OCI-M2 (cell line): Measurements from ENCODE around the gene COL1A1.

ENCODE experiments used
- DNase-seq: peaks from one replicate; lab custom pipeline; 2025; ENCODE audit not compliant: unreplicated experiment; lab: John Stamatoyannopoulos, UW

Gene COL1A1

DNA sequence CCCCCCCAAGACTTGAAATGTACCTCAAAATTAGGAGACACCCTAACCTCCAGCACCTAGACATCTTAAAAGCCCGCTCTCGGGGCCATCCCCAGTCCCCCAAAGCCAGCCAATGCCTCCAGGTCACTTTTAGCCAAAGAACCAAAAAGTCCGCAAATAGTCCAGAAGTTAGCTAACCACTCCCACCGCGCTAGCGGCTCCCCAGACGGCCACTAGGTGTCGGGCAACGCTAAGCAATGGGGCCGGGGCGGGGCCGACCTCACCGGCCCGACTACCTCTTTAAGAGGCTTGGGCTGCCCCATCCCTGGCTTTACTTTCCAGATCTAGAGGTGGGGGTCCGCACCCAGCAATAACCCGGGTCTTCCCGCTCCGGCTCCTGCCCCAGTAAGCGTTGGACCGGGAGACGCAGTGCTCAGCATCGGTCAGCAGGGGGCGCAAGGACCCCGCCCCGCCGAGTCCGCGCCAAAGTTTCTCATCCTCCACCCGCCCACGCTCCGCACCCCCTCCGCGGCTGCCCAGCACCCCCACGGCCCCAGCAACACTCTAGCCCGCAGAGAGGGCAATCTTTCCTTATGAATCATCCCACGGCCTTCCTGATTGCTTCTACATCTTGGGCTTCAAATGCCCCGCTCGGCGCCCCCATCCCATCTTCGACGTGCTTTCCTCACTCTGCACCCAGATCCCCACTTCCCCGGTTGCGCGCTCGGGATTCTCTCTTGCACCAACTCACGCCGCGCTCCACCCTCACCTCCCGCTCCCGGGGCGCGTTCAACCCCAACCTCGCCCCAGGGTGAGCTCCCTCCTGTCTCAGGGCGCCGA, 765 bp downstream of the COL1A1 start:
- DNase-seq, result no peak

- DNase-seq, result no peak
Observed at GRCh38 chr17:50199803-50200456, 1.5 kb downstream of the COL1A1 start.

- DNase-seq, result no peak
Observed at GRCh38 chr17:50199211-50199802, 2.1 kb downstream of the COL1A1 start.

GRCh38 chr17:50198026-50198669, 3.3 kb downstream of the COL1A1 start:
- no peak for DNase-seq

DNA sequence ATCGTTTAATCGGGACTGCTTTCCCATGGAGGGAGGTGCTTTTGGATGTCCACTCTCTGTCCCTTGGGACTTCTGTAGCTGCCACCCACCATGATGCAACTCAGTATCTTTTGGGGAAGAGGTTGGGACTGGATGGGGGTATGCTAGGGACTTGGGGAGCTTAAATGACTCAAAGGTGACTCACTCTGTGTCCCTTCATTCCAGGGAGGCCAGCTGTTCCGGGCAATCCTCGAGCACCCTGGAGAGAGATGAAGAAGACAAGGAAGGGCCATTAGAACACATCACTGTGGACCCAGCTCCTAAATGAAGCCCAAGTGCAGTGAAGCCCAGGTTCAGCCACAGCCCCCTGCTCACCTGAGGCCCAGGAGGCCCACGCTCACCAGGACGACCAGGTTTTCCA, 4.6 kb downstream of the COL1A1 start:
- no peak for DNase-seq

DNA sequence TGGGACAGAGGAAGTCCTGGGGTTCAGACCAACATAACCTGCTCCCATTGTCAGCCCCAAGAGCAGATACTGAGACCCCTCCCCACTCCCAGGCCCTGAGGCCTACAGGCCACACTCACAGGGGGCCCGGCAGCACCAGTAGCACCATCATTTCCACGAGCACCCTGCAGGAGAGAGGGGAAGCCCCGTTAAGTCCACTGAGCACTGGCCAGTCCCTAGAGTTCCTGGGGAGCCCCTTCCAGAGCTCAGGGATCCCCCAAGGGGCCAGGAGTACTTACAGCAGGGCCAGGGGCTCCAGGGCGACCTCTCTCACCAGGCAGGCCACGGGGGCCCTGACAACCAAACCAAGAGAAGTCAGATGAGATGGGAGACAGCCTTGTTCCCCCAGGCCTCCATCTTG, 5.4 kb downstream of the COL1A1 start:
- DNase-seq, result no peak

GRCh38 chr17:50194934-50195865, 6.2 kb downstream of the COL1A1 start:
- no peak for DNase-seq

- DNase-seq, result no peak
Observed at GRCh38 chr17:50194140-50194933, 7.1 kb downstream of the COL1A1 start.

- no peak for DNase-seq
Observed at GRCh38 chr17:50192618-50193291, 8.7 kb downstream of the COL1A1 start.

DNA sequence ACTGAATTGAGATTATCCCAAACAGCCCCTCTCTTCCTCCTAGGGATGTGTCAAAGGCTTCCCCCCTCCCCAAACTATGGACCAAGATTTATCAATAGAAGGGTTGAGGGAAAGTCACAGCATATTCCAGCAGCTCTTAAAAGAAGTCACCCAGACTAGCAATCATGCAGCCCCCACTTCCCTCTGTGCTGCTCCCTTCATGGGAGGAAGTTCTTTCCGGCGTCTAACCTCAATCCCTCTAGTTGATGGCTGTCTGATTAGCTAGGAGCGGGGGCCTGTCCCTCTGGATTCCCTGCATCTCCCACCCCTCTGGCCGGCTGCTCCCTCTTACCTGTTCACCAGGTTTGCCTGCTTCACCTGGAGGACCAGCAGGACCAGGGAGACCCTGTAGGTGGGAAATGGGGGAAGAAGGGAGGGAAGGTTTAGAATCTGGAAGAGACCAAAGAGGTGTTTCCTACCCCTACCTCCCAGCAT, 9.2 kb downstream of the COL1A1 start:
- no peak for DNase-seq

GRCh38 chr17:50191359-50192143, 9.9 kb downstream of the COL1A1 start:
- DNase-seq, result no peak

GRCh38 chr17:50190603-50191358, 10.7 kb downstream of the COL1A1 start:
- DNase-seq, result no peak

GRCh38 chr17:50190293-50190602, 11.2 kb downstream of the COL1A1 start:
- DNase-seq, result no peak

DNA sequence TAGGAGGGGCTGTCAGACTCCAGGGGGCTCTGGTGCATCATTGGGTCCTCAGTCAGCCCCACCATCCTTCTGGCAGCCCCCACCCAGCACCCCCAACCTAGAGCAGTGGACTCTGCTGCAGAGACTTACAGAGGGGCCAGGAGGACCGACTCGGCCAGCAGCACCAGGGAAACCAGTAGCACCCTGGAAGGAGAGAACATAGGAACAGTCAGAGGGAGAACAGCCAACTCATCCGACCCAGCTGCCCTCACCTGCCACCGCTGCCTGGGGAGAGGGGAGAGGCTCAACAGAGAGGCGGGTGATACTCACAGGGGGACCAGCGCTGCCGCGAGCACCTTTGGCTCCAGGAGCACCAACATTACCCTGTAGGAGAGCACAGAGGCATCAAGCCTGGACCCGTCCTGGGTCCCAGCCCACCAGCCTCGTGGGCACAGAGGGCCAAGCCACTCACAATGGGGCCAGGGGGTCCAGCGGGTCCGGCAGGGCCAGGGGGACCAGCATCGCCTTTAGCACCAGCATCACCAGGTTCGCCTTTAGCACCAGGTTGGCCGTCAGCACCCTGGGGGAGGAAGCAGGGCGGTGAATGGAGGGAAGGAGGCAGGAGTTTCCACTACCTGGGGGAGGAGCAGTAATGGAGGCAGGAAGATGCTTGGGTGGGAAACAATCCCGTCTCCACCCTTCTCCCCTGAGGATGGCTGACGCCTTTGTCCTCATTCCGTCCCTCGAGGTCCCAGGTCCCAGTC, 11.7 kb downstream of the COL1A1 start:
- DNase-seq, result no peak

- DNase-seq, result no peak
Observed at GRCh38 chr17:50188921-50189549, 12.4 kb downstream of the COL1A1 start.

DNA sequence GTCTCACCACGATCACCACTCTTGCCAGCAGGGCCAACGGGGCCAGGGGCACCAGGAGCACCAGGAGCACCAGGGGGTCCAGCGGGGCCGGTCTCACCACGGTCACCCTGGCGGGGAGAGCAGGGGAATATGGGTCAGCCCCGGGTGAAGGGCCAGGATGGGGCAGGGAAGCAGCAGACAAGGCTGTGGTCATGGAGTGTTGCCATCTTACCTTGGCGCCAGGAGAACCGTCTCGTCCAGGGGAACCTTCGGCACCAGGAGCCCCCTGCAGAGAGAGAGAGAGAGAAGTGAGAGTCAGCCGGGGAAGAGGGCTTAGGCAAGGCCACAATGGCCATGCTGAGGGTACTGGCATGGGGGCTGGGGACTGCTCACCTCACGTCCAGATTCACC, 12.9 kb downstream of the COL1A1 start:
- no peak for DNase-seq
